GM12801 (cell line): ENCODE data around the gene PRSS50.

Source experiments
- CTCF ChIP-seq: IDR thresholded peaks from one replicate; pipeline ENCODE4 v1.5.1; 2011; ENCODE audit warnings: control low read depth; ENCODE audit not compliant: insufficient read length; ENCODE audit errors: extremely low read depth

PRSS50 gene

GRCh38 chr3:46717447-46718231 lies at the start of gene PRSS50:
PRSS50 (minus strand) TSS chr3:46717869; CDS start chr3:46717824, 45 bp downstream.
- TF ChIP-seq CTCF, result no peak

- TF ChIP-seq CTCF, result no peak
Measured at GRCh38 chr3:46764206-46764605, 46.5 kb upstream of the PRSS50 start.

- no peak for TF ChIP-seq CTCF
Measured at GRCh38 chr3:46763178-46763577, 45.5 kb upstream of the PRSS50 start.

GRCh38 chr3:46759239-46760167 lies 41.8 kb upstream of the PRSS50 start:
- TF ChIP-seq CTCF, result no peak

GRCh38 chr3:46756642-46757041 lies 39.0 kb upstream of the PRSS50 start:
- no peak for TF ChIP-seq CTCF

GRCh38 chr3:46755646-46756045 lies 38.0 kb upstream of the PRSS50 start:
- TF ChIP-seq CTCF, result no peak

- no peak for TF ChIP-seq CTCF
Measured at GRCh38 chr3:46750555-46751038, 32.9 kb upstream of the PRSS50 start.
